Smooth muscle cell of the pulmonary artery (primary cell): ENCODE measurements around the gene SNRPD3. TPM values are rescaled to one million over a fixed set of nuclear protein-coding genes. Genes with fewer than 3 reads are reported as not detected.

Experiments
- total RNA-seq: library from RNA; depleted of rRNA; stranded (reverse); fragments of >200 nt; gene quantifications from 2 replicates; pipeline ENCODE4 v1.2.3, GENCODE V29; 2014

The SNRPD3 gene
- total RNA-seq: 147 and 155 TPM in 2 replicates

DNA sequence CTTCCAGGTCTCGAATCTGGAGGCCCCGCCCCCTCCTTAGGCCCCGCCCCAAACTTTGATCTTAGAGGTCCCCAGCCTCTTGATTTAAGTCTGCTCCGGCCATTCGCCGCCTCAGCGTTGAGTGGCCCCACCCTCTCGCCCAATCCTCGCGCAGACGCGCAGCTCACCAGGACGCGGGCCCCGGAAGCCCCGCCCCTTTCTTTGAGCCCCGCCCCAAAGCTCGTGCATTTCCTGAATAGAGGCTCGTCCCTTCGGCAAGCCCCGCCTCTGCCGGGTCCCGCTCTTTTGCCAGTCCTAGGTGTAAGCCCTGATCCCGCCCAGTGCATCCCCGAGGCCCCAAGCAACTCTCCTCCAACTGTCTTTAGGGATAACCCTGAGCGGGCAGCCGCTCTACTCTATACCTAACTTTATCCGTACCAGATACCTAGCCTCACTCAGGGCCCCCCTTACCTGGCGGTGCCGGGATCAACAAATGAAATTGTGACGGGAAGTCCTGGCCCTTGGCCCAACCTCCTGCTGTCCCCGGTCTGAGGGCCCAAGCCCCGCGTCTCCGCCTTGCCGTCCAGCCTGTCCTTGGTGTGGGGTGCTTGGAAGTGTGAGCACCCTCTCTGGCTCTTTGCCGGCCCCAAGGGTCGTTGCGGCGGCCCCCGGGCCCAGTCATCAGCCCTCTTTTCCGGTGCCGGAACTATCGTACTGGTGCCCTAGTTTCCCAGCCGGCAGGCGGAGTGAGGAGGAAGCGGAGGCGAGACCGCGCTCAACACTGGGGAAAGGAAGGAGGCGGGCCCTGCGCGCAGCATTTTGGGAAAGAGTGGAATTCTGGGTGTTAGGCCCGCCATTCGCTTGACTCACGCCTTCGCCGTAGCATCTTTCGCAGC lies at the start of gene SNRPD3:
Gene SNRPD3, plus strand, starts transcription at position 835 of the 875 bp plus-strand sequence. CDS start 1,676 bp downstream, outside the sequence.

GRCh38 chr22:24554313-24555164 lies 1.3 kb upstream of the SNRPD3 start, which contains the start of gene GUCD1:
GUCD1 (minus strand) TSS chr22:24555138; CDS start chr22:24554991, 147 bp downstream.

DNA sequence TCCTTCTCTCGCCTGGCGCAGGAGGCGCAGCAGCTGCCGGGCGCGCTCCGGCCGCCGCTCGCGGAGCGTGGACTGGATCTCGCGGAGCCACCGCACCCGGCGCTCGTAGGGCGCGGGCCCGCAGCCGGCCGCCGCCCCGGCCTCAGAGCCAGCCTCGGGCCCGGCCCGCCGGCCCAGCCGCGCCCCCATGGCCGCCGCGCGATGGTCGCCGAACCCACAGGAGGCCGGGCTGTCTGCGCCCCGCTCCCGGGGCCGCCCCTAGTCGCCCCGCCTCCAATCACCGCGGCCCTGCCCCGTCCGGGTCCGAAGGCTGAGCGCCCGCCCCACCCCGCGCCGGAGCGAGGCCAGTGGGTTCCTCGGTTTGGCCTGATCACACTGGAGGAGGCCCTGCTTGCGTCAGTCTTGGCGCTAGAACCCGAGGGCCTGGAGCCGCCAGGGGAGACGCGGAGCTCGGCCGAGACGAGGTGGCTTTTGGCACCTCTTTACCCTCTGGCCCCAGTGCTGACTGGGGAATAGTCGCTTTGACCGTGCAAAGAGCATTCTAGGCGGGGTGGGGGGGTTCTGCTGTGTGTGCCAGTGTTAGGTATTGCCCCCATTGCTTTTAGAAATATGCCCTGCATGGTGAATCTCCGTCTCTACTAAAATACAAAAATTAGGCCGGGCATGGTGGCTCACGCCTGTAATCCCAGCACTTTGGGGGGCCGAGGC lies 37.2 kb downstream of the SNRPD3 start, which contains the start of gene LRRC75B:
Gene LRRC75B, minus strand, starts transcription at position 223 of the 708 bp plus-strand sequence. Its CDS starts 34 bp downstream, at position 189.

DNA sequence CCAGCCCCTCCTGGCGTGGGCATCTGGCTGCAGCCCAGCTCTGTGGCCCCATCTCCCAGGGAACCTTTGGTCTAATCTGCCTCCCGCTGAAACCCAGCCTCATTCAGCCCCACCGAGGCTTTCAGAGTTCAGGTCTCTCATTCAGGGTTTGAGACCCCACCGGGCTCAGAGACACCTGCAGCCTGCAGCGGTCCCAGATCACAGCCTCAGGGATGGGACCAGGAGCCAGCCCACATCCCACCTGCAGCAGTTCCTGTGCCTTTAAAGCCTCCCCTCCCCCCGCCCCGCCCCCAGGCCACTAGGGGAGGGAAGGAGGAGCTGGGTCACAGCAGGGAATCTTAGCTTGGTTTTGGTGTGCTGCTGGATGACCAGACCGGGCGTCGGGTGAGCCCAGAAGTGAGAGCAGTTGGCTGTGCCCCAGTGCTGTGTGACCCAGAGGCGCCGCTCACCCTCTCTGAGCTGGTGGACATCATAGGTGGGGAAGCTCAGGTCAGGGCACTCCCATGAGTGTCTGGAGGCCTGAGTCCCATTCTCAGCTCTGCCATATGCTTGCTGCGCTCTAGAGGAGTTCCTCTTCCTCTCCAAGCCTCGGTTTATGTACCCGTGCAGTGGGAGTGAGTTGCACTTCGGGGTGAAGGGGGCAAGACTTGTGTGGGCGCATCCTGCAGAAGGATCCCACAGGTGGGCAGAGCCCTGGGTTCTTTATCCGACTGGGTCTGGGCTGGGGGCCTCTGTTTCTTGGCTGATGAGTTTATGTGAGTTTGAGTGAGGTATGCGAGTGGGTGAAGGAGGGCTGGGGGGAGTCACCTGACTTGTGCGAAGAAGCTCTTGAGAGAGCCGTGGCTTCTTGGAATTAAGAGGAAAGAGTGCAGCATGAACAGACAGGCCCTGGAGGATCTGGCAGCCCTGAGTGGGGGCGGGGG lies 47.3 kb downstream of the SNRPD3 start, which contains the start of gene GGT1:
Gene GGT1, plus strand, starts transcription at position 347 of the 923 bp plus-strand sequence. CDS start 7,889 bp downstream, outside the sequence.

Other genes with a start within 250 kb of the SNRPD3 start
- gene ADORA2A, start 128.4 kb upstream of the SNRPD3 start, total RNA-seq: 1.6 and 2.5 TPM in 2 replicates
- gene UPB1, start 60.7 kb upstream of the SNRPD3 start, total RNA-seq: under 0.01 and 0.03 TPM in 2 replicates
- gene GUCD1, start 861 bp upstream of the SNRPD3 start, total RNA-seq: 130 and 154 TPM in 2 replicates
- 4.1 and 5.2 TPM in 2 replicates for gene LRRC75B, start 37.1 kb downstream of the SNRPD3 start, total RNA-seq
- 0.83 and 1.2 TPM in 2 replicates for gene GGT1, start 47.2 kb downstream of the SNRPD3 start, total RNA-seq
- gene PIWIL3, start 218.7 kb downstream of the SNRPD3 start, total RNA-seq: under 0.01 TPM in 1 of 2 replicates, not detected in the other